Right lobe of liver (tissue), 6 donors: Measurements from ENCODE around the gene ZNF365. TPM values are rescaled to one million over a fixed set of nuclear protein-coding genes. Genes with fewer than 3 reads are reported as not detected.

Experiments
- ATAC-seq, 4 donors: fragments of 200-7000 bp; cut with Tn5 transposase; one replicate each; pipeline ENCODE4 v1.9.1; 2020; ENCODE audit warnings: mild to moderate bottlenecking in 4 of 4, moderate library complexity in 4 of 4
- DNase-seq, 3 donors: peaks; one replicate each; pipeline ENCODE4 v3.0.0-alpha.2; 2020
- H3K27ac ChIP-seq, 3 donors: fragments of 200-600 bp; one replicate each; pipeline ENCODE4 v1.8.0; 2022
- H3K27me3 ChIP-seq, 2 donors: fragments of 200-600 bp; one replicate each; pipeline ENCODE4 v1.8.0; 2022
- H3K36me3 ChIP-seq, 4 donors: fragments of 200-600 bp; sonication (generic) in 1 of 4; one replicate each; pipeline versions ENCODE4 v1.5.1 to v1.8.0; 2017 to 2022; ENCODE audit warnings: control low read depth in 1 of 4
- H3K4me1 ChIP-seq, 4 donors: fragments of 200-600 bp; sonication (generic) in 1 of 4; one replicate each; pipeline versions ENCODE4 v1.5.1 to v1.8.0; 2017 to 2022; ENCODE audit warnings: control low read depth in 1 of 4
- H3K4me3 ChIP-seq, 3 donors: fragments of 200-600 bp; one replicate each; pipeline ENCODE4 v1.8.0; 2022
- H3K9me3 ChIP-seq, 4 donors: fragments of 200-600 bp; sonication (generic) in 1 of 4; one replicate each; pipeline versions ENCODE4 v1.5.1 to v1.8.0; 2017 to 2022; ENCODE audit warnings: control low read depth in 1 of 4
- CTCF ChIP-seq, 4 donors: fragments of 200-600 bp in 3 of 4; fragments of 450-650 bp in 1 of 4; IDR thresholded peaks; one replicate each; pipeline versions ENCODE4 v1.5.1 to v1.8.0; 2016 to 2022; ENCODE audit warnings: antibody characterized with exemption in 4 of 4, mild to moderate bottlenecking in 2 of 4
- POLR2A ChIP-seq: fragments of 450-650 bp; IDR thresholded peaks from one replicate; pipeline ENCODE4 v1.6.1; 2017; ENCODE audit warnings: antibody characterized with exemption, mild to moderate bottlenecking
- WGBS: methylation state at CpG from one replicate; pipeline ENCODE4 v1.1.6; 2018; ENCODE audit warnings: low coverage, low lambda C conversion rate; ENCODE audit not compliant: insufficient coverage; ENCODE audit errors: missing lambda C conversion rate; 5-methylcytosine and 5-hydroxymethylcytosine counted together
- intact Hi-C, 2 donors: fragments of 100-400 bp; cut with DNase I; formaldehyde crosslinking; loops; one replicate each; pipeline versions ENCODE4 v1.11.2 to v1.14.1; 2022
- total RNA-seq, 6 experiments: library from RNA; depleted of rRNA in 2 of 6; stranded (reverse); fragments of >200 nt in 2 of 6; fragmentation: NEBNext Ultra II Directional in 3 of 6; extraction: Animal tissue kit (Norgen Biotek cat#: 25700) in 3 of 6; gene quantifications; one replicate each; pipeline versions ENCODE4 v1.1.0 to v1.2.4, GENCODE V29; 2016 to 2023
- donor health status: DM: no; HTN: yes; CAD: no.
- donor health status: DM: no; HTN: no; CAD: no.
- donor health status: DM: no; HTN: no; CAD: no.
- donor health status: DM: no; HTN: yes; CAD: no.
- donor health status: DM: no; HTN: yes; CAD: no.

ZNF365 gene
- total RNA-seq, 6 experiments from 2014 or later, result 0.06 TPM; not detected in 5

GRCh38 chr10:62380016-62380415 lies 5.8 kb downstream of the ZNF365 start:
- intact Hi-C loops, result no loop called here
- Histone ChIP-seq H3K4me3 (no peak overlapping the region), H3K36me3 (no peaks in the 10 kb centered on the region), H3K27ac (no peak overlapping the region), H3K9me3 (no peaks in the 10 kb centered on the region), H3K27me3 (no peaks in the 10 kb centered on the region), H3K4me1 (no peaks in the 10 kb centered on the region)
- no peak for DNase-seq
- ATAC-seq, result no peak
- WGBS, result 60% methylated on average over 1 of the region's 1 CpG
- no peak for TF ChIP-seq POLR2A
- no peak for TF ChIP-seq CTCF (IDR thresholded peaks at IDR 0.05)

GRCh38 chr10:62381385-62382102 lies 7.4 kb downstream of the ZNF365 start:
- intact Hi-C loops, result no loop called here
- H3K27me3 ChIP-seq, result no peaks in the 10 kb centered on the region
- WGBS, result 68% methylated on average over 4 of the region's 6 CpGs
- no peak overlapping the region for H3K4me3 ChIP-seq
- ATAC-seq (no peak), DNase-seq (no peak)
- H3K4me1 ChIP-seq, result no peaks in the 10 kb centered on the region
- H3K27ac ChIP-seq, result no peak overlapping the region
- H3K36me3 ChIP-seq, result no peaks in the 10 kb centered on the region
- TF ChIP-seq CTCF (IDR thresholded peaks at IDR 0.05) (no peak), POLR2A (no peak)
- H3K9me3 ChIP-seq, result no peaks in the 10 kb centered on the region

GRCh38 chr10:62382831-62383230 lies 8.7 kb downstream of the ZNF365 start:
- Histone ChIP-seq H3K27ac (no peak overlapping the region), H3K9me3 (no peaks in the 10 kb centered on the region), H3K4me3 (no peak overlapping the region), H3K36me3 (no peaks in the 10 kb centered on the region), H3K4me1 (no peaks in the 10 kb centered on the region), H3K27me3 (no peaks in the 10 kb centered on the region)
- WGBS, result 53% methylated on average over 4 of the region's 4 CpGs
- ATAC-seq (no peak), DNase-seq (no peak)
- no peak for TF ChIP-seq POLR2A
- no peak for TF ChIP-seq CTCF (IDR thresholded peaks at IDR 0.05)
- intact Hi-C loops, result no loop called here

GRCh38 chr10:62384057-62384446 lies 9.9 kb downstream of the ZNF365 start:
- no peak overlapping the region for H3K27ac ChIP-seq
- TF ChIP-seq POLR2A, result no peak
- TF ChIP-seq CTCF (IDR thresholded peaks at IDR 0.05), result no peak
- intact Hi-C loops, result no loop called here

More at GRCh38 chr10:62384057-62384446, 9.9 kb downstream of the ZNF365 start:
- Histone ChIP-seq H3K4me3 (no peak overlapping the region), H3K9me3 (no peaks in the 10 kb centered on the region), H3K27me3 (no peaks in the 10 kb centered on the region), H3K36me3 (no peaks in the 10 kb centered on the region), H3K4me1 (no peaks in the 10 kb centered on the region)
- ATAC-seq (no peak), DNase-seq (no peak)
- WGBS, result 76% methylated on average over 5 of the region's 5 CpGs
